ENCODE data around the gene MRGPRE. TPM values are rescaled to one million over a fixed set of nuclear protein-coding genes. Genes with fewer than 3 reads are reported as not detected.
A peak's percentile ranks its signal among the peaks of the same experiment; 100 is the strongest.

Gene MRGPRE
- total RNA-seq, 1 donor from 2014 or later, result not detected

DNA sequence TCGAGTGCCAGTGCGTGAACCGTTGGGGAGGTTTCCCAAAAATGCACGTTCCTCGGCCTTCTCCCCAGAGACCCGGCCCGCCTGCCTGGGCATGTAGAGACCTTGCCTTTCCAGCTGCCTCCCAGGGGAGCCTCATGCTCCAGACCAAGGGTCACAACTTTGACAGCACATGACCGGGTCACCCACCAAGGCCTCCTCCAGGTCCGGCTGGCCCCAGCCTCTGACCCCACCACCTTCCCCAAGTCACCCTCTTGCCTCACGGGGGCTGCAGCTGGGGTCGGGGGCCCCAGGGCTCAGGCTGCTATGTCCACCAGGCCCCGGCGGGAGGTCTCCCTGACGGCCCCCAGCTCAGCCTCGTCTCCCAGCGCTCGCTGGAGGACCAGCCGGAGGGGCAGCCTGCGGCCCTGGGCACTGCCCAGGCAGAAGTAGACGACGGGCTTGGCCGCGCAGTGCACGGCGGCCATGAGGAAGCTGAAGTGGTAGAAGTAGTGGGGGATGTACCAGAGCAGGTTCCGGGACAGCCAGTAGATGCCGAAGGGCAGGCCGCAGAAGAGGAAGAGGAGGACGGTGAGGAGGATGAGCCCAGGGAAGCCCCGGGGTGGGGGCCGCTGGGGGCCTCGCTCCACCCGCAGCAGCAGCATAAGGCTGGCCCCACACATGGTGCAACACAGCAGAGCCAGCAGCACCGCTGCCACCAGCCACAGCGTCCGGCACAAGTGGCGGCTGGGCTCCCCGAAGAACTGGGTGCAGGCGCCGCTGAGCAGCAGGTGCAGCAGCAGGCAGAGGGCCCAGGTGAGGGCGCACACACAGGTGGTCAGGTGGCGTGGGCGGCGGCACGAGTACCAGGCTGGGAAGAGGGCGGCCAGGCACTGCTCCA, 4.4 kb downstream of the MRGPRE start:
- DNase-seq (ENCODE audit: low spot score) (no peak), ATAC-seq (peak; percentile 13)

DNA sequence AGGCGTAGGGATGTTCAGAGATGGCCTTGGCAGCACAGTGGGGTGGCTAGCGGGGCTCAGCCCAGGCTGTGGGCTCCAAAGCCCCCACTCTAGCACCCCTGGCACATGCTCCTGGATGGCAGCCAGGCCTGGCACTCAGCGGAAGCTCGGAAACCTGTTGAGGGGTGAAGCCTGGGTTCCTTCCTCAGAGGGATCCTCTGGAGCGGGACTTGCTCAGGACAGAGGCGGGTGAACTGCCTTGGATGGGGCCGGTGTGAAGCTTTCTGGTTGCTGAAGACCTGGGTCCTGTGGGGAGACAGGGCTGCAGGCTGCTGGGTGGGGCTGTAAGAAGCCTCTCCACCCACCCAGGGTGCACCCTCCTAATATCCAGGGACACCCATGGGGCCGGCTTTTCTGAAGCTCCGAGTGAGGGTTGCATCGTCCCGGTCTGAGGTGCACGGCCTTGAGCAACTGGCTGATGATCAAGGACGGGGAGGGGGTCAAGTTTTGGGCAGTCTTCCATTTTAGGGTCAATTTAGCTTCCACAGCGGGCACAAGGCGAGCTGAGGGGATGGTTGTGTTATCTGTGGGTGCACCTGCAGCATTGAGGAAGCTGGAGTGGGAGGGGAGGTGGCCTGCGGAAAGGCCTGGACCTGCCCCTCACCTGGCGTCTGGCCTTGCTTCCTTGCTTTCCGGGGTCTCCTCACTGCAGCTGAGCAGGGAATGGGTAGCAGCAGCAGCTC, 5.2 kb downstream of the MRGPRE start:
- no peak for DNase-seq (ENCODE audit: low spot score)

DNA sequence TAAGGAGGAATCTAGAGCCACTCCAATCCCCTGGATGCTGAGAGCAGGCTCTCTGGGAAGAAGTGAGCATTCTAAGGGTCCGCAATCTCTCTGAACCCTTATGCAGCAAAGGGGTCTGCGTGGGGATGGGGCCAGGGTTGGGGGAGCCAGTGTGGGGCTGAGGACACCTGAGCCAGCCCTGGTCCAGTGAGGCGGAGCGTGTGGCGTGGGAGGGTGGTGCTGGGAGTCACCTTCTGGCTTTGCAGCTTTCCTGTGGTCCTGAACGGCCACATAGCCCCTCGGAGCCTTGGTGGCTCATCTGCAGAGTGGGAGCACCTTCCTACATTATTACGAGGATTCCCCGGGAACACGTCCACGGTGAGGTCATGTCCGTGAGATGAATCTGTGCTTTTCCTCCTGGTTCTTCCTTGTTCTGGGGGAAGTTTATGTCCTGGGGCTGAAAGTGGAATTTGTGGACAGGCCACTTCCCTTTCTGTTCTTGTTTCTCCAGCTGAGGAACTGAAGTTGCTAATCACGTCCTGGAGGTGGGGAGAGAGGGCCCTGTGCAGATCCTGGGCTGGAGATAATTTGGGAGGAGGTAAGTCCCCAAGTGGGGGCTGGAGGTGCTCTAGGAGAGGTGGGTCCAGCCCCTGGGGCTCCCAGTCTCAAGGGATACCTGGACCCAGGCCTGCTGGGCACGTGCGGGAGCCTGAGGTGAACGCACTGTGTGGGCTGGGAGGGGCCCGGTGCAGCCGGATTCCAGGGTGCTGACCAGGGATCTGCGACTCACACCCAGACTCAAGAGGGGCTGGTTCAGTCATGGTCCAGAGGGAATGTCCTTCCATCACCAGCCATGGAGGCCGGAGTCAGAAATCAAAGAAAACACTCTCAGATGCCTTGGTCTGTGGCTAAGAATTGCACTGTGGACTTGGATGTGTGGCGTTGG, 6.1 kb downstream of the MRGPRE start:
- DNase-seq (ENCODE audit: low spot score) (no peak), ATAC-seq (no peak)

More for the DNA sequence above, 5.2 kb downstream of the MRGPRE start:
- no peak for ATAC-seq

DNA sequence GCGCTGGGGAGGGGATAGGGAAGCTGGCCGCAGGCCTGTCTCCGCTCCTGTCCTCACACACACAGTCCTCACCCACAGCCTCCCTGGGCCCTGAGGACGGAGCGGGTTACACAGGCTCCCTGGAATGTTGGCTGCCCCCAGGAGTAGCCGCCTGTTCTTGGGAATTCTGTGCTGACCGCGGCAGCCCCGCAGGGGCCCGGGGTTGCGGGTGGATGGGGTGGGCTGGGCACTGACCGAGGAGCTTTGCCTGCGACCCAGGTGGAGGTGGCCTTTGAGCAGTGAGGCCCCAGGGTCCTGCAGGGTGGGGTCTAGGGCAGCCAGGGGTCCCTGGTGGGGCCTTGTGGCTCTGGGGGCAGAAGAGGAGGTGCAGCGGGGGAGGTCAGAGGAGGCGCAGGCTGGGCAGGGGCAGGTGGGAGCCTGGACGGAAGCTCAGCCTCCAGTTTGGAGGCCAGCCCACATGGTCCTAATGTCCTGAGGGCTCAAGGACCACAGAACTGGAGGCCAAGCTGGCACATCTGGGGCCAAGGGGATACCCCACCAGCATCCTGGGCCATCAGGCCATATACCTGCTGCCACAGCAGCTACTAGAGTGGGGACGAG, 7.0 kb downstream of the MRGPRE start:
- no peak for ATAC-seq
- no peak for DNase-seq (ENCODE audit: low spot score)

DNA sequence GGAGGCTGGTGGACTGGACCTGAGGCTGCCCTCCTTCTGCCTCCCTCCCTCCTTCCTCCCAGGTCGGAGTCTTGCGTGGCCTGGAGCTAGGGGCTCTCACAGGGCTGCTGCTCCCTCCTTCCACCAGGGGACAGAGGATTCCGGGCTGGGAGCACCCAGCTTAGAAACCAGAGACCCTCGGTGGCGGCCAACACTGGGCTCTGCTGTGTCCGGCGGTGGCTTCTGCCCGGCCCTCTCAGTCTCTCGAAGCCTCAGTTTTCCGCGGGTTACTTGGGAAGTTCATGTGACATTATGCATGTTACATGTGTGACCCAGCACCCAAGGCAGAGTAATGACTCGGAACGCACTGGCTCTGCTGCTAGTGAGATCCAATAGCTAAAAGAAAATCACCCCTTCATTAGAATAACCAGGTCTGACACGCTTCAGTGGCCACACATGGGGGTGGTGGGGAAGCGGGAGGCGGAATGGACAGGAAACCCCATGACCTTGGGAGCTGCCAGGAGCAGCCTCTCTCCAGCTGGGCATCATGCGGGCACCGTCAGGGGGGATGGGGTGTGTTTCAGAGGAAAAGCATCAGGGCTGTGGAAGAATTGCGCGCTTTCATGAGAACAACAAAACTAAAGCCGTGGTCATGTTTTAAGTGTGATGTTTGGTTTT, 7.7 kb downstream of the MRGPRE start:
- DNase-seq (ENCODE audit: low spot score) (no peak), ATAC-seq (no peak)

DNA sequence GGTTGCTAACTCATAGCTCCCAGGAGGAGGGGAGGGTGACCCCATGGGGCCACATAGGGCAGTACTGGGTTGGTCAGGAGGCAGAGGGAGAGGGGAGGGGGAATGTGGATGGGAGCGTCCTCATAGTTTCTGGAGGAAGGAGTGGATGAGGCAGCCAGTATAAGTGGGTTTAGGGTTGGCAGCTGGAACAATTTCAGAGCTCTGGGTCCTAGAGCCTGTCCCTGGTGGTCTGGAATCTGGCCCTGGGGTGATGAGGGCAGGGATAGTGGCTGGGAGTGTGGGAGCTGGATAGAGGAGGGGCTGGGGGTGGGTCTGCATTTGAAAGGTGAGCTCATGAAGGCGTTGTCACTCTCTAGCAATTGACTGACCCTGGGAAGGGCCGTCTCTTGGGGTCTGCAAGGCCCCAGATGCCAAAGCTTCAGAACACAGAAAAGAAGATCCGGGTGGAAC, 8.3 kb downstream of the MRGPRE start:
- DNase-seq (ENCODE audit: low spot score), result no peak
- no peak for ATAC-seq

DNA sequence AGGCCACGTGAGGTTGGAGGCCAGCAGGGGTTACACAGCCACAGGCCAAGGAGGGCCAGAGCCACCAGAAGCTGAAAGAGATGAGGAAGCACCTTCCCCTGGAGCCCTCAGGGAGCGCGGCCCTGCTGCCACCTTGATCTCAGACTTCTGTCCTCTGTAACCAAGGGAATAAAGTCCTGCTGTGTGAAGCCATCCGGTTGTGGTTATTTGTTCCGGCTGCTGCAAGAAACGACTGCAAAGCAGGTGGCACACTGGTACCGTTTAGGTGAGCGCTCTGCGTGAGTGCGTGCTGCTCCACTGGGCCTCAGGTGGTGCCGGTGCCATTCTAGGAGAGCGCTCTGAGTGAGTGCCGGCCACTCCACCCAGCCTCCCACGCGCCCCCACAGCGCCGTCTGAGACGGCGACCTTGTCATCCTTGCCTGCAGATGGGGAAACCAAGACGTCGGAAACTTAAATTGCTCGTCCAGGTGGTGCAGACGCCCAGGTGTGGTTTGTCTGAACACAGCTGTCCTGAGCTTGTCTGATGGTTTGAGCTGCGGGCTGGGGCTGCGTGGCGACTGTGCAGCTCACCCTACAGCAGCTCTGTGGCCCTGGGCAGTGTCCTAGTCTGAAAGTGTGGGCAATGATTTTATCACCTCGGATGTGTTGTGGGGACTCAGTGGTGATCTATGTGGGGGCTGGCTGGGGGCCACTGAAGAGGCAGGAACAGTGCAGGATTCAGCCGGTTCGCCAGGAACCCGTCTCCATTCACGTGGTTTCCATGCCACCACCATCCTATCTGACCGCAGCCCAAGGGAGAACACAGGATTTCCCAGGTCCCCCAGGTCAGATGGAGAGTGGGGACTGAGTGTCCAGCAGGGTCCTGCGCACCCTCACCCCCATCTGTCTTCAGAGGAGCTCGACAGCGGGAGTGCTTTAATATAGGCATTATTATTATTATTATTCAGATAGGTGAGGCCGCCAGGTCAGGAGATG, 9.0 kb downstream of the MRGPRE start:
- no peak for ATAC-seq
- no peak for DNase-seq (ENCODE audit: low spot score)

DNA sequence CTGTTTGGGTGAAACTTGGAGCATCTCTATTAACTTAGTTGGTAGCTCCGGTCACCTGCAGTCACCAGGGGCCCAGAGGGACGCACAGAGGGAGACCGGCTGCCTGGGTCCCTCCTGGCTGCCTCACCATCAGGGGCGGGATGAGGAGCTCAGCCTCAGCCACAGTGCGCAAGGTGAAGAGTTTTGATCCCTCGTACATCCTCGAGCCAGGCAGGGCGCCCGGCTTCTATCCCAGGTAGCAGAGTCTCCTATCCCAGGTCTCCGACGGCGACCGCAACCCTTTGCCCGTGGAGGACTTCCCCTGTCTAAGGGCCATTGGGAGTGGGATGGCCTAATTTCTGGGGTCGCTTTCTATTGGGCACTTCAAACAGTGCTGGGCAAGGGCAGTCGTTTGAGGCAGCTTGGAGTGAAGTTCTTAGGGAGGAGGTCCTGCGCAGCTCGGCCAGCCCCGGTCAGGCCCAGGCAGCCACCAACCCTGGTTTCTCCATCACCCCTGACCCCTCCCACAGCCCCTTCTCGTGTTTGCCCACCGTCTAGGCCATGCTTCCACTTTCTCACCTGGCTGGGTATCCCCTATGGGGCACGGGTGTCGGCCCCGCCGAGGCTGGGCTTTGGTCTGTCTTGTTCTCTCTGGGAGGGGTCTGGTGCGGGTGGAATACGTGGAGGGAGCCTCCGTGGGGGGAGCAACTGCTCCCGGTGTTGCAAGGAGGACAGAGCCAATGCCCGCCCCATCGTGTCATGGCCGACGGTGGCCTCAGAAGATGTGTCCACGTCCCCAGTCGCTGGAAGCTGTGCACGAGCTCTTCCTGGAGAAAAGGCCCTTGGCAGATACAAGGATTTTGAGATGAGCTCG, 10.0 kb downstream of the MRGPRE start:
- DNase-seq (ENCODE audit: low spot score), result no peak

DNA sequence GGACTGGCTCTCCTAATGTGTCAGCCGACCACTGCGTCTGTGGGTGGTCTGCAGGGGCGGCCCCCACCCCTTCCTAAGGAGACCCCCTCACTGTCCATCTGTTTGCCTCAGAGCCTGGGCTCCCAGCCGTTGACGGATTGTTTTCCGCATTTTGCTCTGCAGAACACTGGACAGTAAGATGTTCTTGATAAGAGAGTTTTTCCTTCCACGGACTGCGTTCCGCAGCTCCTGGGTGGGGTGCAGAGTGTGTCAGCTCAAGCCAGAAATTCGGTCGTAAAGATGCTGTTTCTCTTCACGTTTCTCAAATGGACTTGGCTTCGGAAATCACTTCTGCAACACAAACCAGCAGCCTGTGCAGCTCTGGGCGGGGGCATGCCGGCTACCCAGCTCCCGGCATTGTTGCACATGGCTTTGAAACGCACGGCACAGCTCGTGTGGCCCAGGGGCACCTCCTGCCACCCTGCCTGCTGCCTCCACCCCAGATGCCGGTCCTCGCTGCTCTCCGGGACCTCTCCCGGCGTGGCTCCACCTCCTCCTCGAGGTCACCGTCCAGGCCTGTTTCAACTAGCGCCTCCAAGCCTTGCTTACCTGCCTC, 10.7 kb downstream of the MRGPRE start:
- DNase-seq (ENCODE audit: low spot score) (no peak), ATAC-seq (no peak)

More for the DNA sequence above, 10.0 kb downstream of the MRGPRE start:
- ATAC-seq, result no peak

DNA sequence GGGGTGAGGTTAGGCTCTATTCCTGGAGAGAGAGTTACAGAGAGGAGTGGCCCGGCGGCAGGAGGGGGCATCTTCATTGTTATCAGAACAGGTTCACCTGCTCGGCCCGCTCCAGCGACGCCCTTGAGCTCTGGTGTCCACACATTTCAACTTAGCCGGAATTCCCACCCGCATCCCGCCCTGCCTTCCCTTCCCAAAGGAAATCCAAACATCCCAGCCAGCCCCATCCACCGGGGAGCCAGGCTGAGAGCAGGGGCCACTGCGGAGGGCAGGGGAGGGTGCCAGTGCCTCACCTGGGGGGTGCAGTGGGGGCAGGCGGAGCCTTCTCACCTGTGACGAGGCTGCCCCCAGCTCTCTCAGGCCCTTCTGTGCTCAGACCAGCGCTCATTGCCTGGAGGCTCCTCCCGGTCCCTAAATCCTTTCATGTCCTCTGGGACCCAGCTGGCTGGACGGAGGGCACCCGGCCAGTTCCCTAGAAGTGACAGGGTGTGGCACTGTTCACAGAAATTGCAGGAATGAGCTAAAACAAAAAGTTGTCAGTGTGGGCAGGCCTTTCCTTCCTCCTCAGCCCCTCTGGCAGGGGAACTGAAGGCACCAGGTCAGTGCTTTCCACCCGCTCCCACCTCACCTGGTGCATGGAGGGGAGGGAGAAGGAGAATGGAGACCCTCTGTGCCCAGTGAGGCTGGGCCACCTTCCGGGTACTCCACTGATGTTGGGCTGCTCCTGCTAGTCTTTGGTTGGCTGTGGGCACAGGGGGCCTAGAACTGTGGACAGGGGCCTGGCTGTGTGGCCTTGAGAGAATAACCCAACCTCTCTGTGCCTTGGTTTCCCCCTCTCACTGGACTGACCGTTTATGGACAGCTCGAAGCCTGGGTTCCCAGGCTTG, 11.5 kb downstream of the MRGPRE start:
- ATAC-seq (no peak), DNase-seq (ENCODE audit: low spot score) (no peak)

DNA sequence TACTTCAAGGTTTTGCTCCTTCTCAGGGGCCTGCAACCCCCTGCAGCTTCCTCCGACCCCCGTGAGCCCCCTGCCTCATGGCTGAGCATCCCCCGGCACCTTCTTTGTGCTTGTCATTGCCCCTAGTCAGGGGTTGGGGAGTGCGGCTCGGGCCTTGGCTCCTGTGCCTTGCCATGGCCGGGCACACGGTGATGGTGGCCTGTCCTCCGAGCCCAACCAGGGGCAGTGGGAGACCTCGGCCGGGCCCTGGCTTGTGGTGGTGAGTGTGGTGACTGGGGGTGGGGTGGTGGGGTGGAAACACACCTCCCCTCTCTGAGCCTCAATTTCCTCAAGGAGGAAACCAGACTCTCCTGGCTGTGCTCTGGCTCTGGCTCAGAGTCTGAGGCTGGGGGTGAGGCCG, 12.1 kb downstream of the MRGPRE start:
- ATAC-seq, result no peak
- DNase-seq (ENCODE audit: low spot score), result no peak

DNA sequence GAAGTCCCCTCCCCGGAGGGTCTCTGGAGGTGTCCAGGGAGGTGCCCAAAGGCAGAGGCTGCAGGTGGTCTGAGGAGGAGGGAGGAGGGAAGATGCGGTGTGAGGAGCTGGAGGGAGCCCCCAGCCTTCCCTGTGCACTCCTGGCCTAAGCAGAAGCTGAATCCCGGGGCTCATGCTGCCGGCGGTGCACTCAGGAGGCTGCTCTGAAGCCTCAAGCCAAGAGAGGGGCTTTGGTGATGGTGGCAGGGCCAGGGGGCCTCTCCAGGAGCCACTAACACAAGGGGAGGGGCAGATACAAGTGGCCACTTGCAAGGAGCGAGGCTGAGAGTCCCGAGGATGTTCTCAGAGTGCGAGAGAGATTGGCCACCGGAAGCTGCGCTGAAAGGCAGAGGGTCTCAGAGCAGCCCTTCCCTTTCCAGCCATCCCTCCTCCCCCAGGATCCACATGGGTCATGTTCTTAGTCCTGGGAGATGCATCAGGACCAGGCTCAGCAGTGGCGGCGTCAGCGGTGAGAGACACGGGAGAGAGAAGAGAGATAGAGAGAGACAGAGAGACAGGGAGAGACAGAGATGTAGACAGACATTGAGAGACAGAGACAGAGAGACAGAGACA, 12.8 kb downstream of the MRGPRE start:
- ATAC-seq (no peak), DNase-seq (ENCODE audit: low spot score) (no peak)

DNA sequence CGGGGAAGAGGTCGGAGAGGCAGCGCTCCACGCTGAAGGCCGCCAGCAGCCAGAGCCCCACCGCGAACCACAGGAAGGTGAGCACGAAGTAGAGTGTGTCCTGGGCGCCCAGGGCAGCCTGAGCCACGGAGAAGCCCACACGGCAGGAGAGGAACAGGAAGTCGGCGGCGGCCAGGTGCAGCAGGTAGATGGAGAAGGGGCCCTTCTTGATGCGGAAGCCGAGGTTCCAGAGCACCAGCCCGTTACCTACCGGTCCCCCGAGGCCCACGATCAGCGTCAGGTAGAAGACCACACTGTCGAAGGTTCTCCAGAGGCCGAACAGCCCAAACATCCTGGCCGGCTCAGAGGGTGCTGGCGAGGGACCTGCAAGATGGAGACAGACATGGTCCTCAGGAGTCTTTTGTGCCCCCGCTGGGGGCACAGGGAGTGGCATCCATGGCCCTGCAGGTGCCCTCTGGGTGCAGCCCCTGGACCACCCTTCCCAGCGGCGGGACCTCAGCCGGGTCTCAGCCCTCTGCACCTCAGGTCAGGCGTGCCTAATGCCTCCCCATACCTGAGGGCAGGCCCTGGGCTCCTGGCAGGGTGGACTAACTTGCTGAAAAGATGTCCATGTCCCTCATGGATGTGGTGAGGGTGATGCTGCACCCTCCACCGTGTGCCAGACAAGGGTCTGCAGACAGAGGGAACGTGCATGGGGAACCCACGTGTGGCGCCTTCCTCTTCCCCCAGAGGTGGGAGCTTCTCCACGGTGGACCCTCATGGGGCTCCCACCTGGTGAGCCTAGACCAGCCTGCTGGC, 13.5 kb downstream of the MRGPRE start, which contains the start of gene MRGPRG:
TSS of gene MRGPRG (minus strand) at position 331 of the 798 bp plus-strand sequence. CDS start at position 331, 0 bp downstream.
- ATAC-seq, result no peak
- no peak for DNase-seq (ENCODE audit: low spot score)

DNA sequence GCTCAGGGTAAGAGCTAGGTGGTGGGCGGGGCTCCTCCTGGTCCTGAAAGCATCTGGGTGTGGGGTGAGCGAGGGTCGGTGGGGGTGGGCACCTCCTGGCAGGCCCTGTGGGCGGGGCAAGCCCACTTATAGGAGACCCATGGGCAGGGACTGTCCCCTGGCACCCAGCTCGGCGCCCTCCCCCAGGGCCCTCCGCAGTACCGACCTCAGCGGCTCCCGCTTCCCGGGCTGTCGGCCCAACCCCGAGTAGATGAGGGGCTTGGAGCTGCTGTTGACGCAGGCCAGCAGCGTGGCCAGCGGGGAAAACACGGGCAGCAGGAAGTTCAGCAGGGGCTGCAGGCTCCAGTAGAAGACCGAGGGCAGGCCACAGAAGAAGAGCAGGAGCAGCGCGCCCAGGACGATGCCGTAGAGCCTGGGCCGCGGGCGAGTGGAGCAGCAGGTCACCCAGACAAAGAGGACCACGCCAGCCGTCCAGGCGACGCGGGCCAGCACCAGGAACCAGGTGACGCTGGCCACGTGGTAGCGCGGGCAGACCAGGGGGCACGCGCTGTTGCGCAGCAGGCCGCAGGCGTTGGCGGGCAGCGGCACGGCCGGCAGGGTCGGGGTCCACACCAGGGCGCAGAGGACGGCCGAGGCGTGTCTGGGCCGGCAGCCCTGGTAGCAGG, 14.3 kb downstream of the MRGPRE start:
- ATAC-seq (no peak), DNase-seq (ENCODE audit: low spot score) (no peak)
